GM19452 (cell line): ENCODE measurements around the gene HOXD11.

Experiments
- ATAC-seq: cut with Tn5 transposase; IDR thresholded peaks from one replicate; pipeline ENCODE4 v1.9.1; 2021; ENCODE audit not compliant: unreplicated experiment

Gene HOXD11

GRCh38 chr2:176147210-176147799 lies 40.2 kb downstream of the HOXD11 start:
- ATAC-seq, result no peak

- ATAC-seq, result no peak
Observed at GRCh38 chr2:176147800-176148496, 40.9 kb downstream of the HOXD11 start.

DNA sequence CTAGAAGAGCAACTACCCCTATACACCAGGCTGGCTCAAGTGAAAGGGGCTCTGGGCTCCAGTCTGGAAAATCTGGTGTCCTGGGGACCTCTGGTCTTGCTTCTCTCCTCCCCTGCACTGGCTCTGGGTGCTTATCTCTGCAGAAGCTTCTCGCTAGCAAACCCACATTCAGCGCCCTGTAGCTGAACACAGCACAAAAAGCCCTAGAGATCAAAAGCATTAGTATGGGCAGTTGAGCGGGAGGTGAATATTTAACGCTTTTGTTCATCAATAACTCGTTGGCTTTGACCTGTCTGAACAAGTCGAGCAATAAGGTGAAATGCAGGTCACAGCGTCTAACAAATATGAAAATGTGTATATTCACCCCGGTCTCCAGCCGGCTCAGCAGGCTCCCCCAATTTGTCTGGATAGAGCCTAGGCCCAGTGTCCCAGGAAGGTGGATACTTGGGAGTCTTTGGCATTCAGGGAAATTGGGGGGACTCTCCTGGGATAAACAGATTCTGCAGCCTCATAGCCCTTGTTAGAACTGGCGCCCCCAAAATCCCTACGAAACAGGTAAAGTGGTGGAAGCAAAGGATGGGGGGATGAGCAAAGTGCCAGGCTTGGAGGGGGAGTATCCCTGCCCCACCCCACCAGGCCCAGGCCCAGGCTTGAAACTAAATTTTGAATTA lies 41.8 kb downstream of the HOXD11 start:
- ATAC-seq, result no peak

DNA sequence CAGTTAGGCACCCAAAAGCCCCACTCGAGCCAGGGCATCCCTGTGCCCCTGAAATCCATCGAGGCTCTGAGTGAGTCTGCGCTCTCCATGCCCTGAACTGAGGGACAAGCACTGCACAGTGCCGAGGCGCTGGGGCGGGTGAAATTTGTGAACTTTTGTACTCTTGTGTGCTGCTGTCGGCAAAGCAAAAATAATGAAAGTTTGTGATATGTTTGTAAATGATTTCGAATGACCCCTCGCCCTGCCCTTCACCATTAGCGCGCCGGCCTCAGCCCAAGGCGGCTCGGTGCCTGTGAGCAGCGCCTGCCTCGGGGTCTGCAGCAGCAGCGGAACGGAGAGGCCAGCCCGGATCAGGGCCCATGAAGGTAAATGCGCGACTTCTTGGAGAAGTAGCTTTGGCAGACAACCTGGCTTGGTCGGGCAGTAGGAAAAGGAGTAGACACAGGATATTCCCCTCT lies 42.4 kb downstream of the HOXD11 start:
- ATAC-seq, result no peak

- ATAC-seq, result no peak
Observed at GRCh38 chr2:176149939-176150583, 43.0 kb downstream of the HOXD11 start.

DNA sequence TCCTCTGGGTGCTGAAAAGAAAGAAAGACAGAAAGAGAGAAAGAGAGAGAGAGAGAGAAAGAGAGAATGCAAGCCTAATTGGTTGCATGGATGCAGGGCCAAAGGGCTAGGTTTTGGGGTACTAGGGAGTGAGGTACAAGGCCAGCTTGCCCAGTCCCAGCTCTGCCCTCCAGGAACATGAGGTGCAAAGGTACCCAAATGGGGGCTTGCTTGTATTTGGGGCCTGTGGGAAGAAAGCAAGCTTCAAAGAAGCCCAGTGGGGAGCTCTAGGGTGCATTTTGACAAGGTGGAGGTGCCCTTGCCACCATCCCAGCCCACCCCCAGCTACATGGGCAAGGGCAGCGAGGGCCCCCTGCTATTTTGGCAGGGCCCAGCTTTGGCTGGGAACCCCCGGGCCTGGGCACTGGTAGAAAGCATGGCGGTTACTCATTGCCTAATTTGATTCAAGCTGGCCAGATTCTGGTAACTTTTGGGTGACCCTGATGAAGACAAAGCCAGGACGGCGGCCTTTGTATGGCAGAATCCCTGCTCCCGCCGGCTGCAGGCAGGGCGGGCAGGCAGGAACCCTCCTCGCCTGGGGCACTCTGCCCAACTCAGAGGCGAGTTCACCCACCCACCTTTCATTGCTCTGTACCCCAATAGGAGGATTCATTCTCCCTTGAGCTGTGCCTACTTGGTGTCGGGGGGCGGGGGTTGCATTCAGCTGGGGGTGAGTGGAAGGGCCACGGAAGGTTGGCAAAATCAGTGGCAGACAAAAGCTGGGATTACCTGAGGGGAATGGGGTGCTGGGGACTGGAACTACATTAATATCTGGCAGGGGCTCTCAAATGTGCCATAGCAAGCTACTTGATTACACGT lies 43.7 kb downstream of the HOXD11 start:
- ATAC-seq, result no peak

GRCh38 chr2:176151442-176152287 lies 44.6 kb downstream of the HOXD11 start, which contains the start of gene HOXD4:
HOXD4 (plus strand) TSS chr2:176151550; CDS start chr2:176151634, 84 bp downstream.
- no peak for ATAC-seq

GRCh38 chr2:176152350-176153181 lies 45.5 kb downstream of the HOXD11 start:
- no peak for ATAC-seq

GRCh38 chr2:176154576-176155252 lies 47.6 kb downstream of the HOXD11 start:
- no peak for ATAC-seq

GRCh38 chr2:176155356-176156044 lies 48.4 kb downstream of the HOXD11 start:
- no peak for ATAC-seq

DNA sequence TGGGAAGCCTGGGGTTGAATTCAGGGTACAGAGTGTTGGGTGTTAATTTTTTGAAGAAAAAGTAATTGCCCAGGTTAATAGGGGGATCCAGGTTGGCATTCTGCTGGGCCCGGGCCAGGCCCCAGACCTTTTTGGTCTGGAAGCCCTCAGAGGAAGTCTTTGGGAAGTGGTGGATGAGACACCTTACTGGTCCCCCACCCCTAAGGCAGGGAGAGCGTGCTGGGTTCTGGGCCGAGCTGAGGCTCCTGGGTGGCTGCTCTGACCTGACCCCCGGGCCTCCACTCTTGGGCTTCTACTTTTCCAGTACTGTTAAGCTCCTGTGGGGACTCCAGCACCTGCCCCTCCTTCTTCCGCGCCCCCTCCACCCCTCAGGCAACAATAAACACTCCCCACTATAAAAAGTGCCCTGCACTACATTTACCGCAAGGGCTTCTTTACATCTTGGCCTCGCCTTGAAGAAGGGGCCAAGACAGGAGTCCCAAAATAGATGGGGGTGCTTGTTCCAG lies 49.3 kb downstream of the HOXD11 start:
- no peak for ATAC-seq

- ATAC-seq, result no peak
Observed at GRCh38 chr2:176156807-176157498, 49.9 kb downstream of the HOXD11 start, which contains the start of gene HOXD3. HOXD3 (plus strand) TSS chr2:176157307; CDS start chr2:176169115, 11,808 bp downstream.

DNA sequence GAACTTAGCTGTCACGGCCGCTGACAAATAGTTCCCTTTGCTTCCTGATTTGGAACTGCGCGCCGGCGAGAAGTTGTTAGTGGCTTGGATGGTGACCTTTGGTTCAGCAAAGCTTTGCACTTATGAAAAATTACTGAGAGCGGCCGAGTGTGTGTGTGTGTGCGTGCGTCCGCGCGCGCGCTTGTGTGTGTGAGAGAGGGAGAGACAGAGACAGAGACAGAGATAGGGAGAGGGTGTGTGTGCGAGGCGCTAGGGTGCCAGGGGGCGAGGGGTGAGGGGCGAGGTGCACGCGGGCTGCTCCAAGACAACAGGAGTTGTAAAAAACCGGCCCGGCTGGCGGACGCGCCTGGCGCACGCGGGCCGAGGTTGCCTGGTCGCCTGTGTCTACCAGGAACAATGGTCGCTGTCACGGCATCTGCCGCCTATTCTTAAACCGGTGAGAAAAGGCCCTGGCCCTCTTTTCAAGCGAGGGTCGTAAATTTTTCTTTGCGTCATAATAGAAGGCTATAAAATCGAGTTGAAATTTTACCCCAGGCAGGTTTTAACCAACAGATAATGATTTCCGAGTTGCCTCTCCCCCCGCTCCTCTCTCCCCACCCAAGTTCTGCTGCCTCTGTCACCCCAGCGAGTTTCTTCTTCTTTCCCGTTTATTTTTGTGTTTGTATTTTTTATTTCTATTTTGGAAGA lies 50.6 kb downstream of the HOXD11 start:
- no peak for ATAC-seq

DNA sequence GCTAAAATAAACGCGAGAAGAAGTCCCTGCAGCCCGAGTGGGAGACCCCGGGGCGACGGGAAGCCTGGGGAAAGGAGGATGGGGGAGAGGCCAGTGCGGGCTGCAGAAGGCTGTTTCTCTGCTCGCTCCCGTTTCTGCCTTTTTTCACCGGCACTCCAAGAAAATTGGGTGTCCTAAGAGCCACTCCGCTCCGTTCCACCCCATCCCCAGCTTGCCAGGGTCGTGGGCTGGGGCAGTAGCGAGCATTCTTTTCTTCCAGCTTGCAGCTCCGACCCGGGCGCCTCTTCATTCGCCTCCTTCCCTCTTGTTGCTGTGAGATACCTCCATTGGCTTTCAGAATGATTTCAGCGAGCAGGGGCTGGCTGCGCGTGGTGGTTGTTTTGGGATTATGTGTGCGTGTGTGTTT lies 51.1 kb downstream of the HOXD11 start:
- no peak for ATAC-seq

DNA sequence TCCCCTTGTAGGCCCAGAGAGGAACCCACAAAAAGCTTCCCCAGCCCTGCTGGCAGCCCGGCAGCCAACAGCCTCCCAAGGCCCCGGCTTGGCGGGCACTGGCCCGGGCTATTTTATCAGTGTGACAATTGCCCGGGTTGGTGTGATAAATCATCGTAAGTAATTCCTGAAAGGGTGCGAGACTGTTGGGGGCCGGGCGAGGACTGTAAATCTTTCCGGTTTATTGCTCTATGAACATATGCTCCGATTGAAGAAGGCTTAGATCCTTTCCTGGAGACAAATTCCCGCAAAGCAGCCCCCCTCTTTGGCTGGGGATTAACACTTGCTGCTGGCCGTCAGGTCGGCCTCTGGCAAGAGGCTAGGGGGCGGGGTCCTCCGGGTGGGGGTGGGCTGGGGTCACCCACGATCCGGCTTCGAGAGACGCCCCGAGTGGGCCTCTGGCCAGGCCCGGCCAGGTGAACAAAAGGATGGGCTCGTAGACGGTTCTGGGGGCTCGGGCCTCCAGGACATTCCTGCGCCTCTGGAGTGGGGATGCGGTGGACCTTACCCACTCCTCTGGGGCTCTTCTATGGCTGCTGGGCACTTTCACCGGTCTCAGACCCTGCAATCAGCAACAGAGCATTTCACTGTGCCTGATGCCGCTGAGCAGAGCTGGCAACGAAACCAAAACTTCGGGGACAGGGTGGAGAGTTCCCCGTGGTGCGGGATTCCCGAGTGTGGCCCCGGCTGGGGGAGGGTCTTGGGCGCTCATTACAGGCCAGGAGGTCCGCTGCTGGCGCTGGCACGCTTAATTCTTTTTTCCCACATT lies 52.0 kb downstream of the HOXD11 start:
- no peak for ATAC-seq
